ENCODE measurements around the gene GLB1L3.

The GLB1L3 gene

DNA sequence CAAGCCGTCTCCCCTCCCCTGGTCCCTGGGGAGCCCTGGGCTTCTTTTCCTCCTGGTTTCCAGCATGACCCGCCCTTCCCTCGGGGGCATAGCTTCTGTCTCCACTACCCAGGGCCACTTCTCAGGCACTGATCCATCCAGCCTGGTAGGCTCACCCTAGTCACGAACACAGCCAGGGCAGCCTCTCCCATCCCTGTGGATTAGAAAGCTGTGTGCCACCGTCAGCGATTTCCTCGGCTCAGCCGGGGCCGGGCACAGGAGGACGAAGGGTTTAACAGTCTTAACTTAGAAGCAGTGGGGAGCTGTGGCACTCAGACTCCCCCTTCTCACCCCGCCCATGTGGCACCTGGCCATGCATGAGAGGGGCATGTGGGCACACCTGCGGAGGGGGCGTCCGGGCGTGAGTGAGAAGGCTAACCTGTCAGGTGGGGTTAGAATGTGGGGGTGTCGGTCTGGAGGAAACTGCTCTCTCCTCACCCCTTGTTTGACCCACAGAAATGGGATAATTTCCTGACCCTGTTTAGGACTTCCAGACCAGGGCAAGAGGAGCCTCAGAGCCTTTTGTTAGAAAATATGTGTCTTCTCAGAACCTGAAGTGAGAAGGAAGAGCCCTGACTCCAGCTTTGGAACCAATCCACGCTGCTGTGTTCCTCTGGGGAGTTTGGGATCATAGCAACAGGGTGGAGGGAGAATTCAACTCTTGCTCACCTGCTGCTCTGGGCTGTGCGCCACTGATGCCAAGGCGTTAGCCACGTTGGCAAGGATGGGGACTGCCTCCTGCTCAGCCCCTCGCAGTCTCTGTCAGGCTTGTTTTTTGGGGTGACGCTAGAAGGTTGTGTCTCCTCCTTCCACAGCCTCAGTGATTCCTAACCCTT, 70.2 kb downstream of the GLB1L3 start:
- no peaks in the 10 kb centered on the region for H3K9me2 ChIP-seq (replicated peaks; ENCODE audit: insufficient read depth, low read length)
- no peaks in the 10 kb centered on the region for H3K27me3 ChIP-seq (ENCODE audit: low read length)
- H3F3A ChIP-seq (ENCODE audit: insufficient read depth): no peaks in the 10 kb centered on the region
- H3K79me2 ChIP-seq (ENCODE audit: insufficient read depth, low read length): no peaks in the 10 kb centered on the region
- no peak overlapping the region for H3K4me2 ChIP-seq (ENCODE audit: low read depth, low read length, poor library complexity, severe bottlenecking)
- H3K4me3 ChIP-seq (ENCODE audit: insufficient read depth, low read length, poor library complexity, severe bottlenecking): no peak overlapping the region
- TF ChIP-seq CTCF (IDR thresholded peaks at IDR 0.05; ENCODE audit: insufficient read depth, low read length, poor library complexity, severe bottlenecking): no peak
- TF ChIP-seq EZH2phosphoT487 (conservative IDR thresholded peaks at IDR 0.05; ENCODE audit: low read length): no peak
- no peak overlapping the region for H3K27ac ChIP-seq (ENCODE audit: low read depth, low read length)
- H2AFZ ChIP-seq (ENCODE audit: low read depth, low read length, severe bottlenecking): no peak overlapping the region
- H3K9ac ChIP-seq (ENCODE audit: low read length): no peak overlapping the region
- H3K9me3 ChIP-seq (ENCODE audit: insufficient read depth, low read length): no peaks in the 10 kb centered on the region
- no peaks in the 10 kb centered on the region for H3K36me3 ChIP-seq (ENCODE audit: low read length)
- no peaks in the 10 kb centered on the region for H4K20me1 ChIP-seq (ENCODE audit: low read depth, low read length)

DNA sequence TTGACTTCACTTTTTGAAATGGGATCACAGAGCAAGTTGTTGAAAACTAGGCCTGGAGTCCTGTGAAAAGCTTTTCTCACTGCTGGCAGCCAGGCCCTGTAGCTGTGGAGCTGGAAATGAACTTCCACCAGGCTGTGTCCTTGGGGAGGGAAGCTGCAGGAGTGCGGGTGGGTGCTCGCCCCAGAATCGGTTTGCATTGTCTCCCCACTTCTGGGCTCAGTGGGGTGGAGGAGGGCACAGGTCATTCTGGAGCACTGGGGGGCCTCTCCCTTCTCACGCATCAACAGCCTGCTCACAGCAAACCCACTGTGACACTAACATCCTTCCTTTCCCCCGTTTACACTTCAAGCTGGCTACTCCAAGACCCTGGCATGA, 70.8 kb downstream of the GLB1L3 start:
- Histone ChIP-seq H4K20me1 (ENCODE audit: low read depth, low read length) (no peaks in the 10 kb centered on the region), H3K9me3 (ENCODE audit: insufficient read depth, low read length) (no peaks in the 10 kb centered on the region), H3K4me2 (ENCODE audit: low read depth, low read length, poor library complexity, severe bottlenecking) (no peak overlapping the region), H3K27ac (ENCODE audit: low read depth, low read length) (no peak overlapping the region), H3K36me3 (ENCODE audit: low read length) (no peaks in the 10 kb centered on the region), H2AFZ (ENCODE audit: low read depth, low read length, severe bottlenecking) (no peak overlapping the region), H3K27me3 (ENCODE audit: low read length) (no peaks in the 10 kb centered on the region), H3K79me2 (ENCODE audit: insufficient read depth, low read length) (no peaks in the 10 kb centered on the region), H3F3A (ENCODE audit: insufficient read depth) (no peaks in the 10 kb centered on the region), H3K9me2 (replicated peaks; ENCODE audit: insufficient read depth, low read length) (no peaks in the 10 kb centered on the region), H3K4me3 (ENCODE audit: insufficient read depth, low read length, poor library complexity, severe bottlenecking) (no peak overlapping the region), H3K9ac (ENCODE audit: low read length) (no peak overlapping the region)
- TF ChIP-seq CTCF (IDR thresholded peaks at IDR 0.05; ENCODE audit: insufficient read depth, low read length, poor library complexity, severe bottlenecking) (no peak), EZH2phosphoT487 (conservative IDR thresholded peaks at IDR 0.05; ENCODE audit: low read length) (no peak)

DNA sequence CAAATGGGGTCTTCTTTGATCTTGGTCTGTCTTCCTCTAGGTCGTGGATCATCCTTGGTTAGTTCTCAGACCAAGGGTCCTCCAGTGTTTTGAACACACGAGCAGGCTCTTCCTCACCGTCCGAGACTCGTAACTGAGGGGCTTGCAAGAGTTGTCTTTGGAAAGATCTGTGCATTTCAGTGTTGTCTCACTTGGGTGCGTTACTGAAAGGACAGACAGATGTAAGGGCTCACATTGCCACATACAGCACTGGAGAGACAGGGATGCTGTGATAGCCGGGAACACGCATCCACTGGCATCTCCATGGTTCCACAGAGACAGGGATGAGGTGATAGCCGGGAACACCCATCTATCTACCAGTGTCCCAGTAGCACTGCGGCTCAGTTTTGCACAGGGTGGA, 71.3 kb downstream of the GLB1L3 start:
- no peak overlapping the region for H3K4me3 ChIP-seq (ENCODE audit: insufficient read depth, low read length, poor library complexity, severe bottlenecking)
- no peaks in the 10 kb centered on the region for H3K9me3 ChIP-seq (ENCODE audit: insufficient read depth, low read length)
- H2AFZ ChIP-seq (ENCODE audit: low read depth, low read length, severe bottlenecking): no peak overlapping the region

More for the DNA sequence above, 71.3 kb downstream of the GLB1L3 start:
- H3K27ac ChIP-seq (ENCODE audit: low read depth, low read length): no peak overlapping the region
- no peak overlapping the region for H3K9ac ChIP-seq (ENCODE audit: low read length)
- no peaks in the 10 kb centered on the region for H4K20me1 ChIP-seq (ENCODE audit: low read depth, low read length)
- H3K9me2 ChIP-seq (replicated peaks; ENCODE audit: insufficient read depth, low read length): no peaks in the 10 kb centered on the region
- TF ChIP-seq CTCF (IDR thresholded peaks at IDR 0.05; ENCODE audit: insufficient read depth, low read length, poor library complexity, severe bottlenecking) (no peak), EZH2phosphoT487 (conservative IDR thresholded peaks at IDR 0.05; ENCODE audit: low read length) (no peak)
- no peaks in the 10 kb centered on the region for H3K27me3 ChIP-seq (ENCODE audit: low read length)
- H3K79me2 ChIP-seq (ENCODE audit: insufficient read depth, low read length): no peaks in the 10 kb centered on the region
- H3K36me3 ChIP-seq (ENCODE audit: low read length): no peaks in the 10 kb centered on the region
- H3F3A ChIP-seq (ENCODE audit: insufficient read depth): no peaks in the 10 kb centered on the region
- H3K4me2 ChIP-seq (ENCODE audit: low read depth, low read length, poor library complexity, severe bottlenecking): no peak overlapping the region
